H1 (cell line): ENCODE measurements around the gene ZCCHC17. TPM values are rescaled to one million over a fixed set of nuclear protein-coding genes. Genes with fewer than 3 reads are reported as not detected.

Experiments used
- ASH2L ChIP-seq: fragments of 200-600, 300-600 bp; sonication (generic); IDR thresholded peaks from one replicate; pipeline ENCODE4 v1.7.1; 2017; ENCODE audit warnings: low read length
- EP300 ChIP-seq, 2 experiments: IDR thresholded peaks; 1 replicate in 1 of 2; 2 replicates in 1 of 2; pipeline ENCODE4 v1.6.1; 2011 to 2012; ENCODE audit warnings: low read depth in 2 of 2, low read length in 2 of 2, mild to moderate bottlenecking in 2 of 2, borderline replicate concordance in 1 of 2, inconsistent platforms in 1 of 2, moderate library complexity in 1 of 2
- POLR2A ChIP-seq, 2 experiments: IDR thresholded peaks; 1 replicate in 1 of 2; 2 replicates in 1 of 2; pipeline ENCODE4 v1.6.1; 2011; ENCODE audit warnings: low read depth in 2 of 2, low read length in 2 of 2, mild to moderate bottlenecking in 2 of 2; ENCODE audit errors: control extremely low read depth in 1 of 2
- RAD21 ChIP-seq, 2 experiments: IDR thresholded peaks in 1 of 2; conservative IDR thresholded peaks in 1 of 2; 2 replicates each; pipeline ENCODE4 v1.6.1; 2011; ENCODE audit warnings: low read depth in 2 of 2, low read length in 2 of 2, improper control_type of control experiment in 1 of 2, inconsistent platforms in 1 of 2, mild to moderate bottlenecking in 1 of 2, moderate library complexity in 1 of 2
- SIRT6 ChIP-seq: IDR thresholded peaks from one replicate; pipeline ENCODE4 v1.7.1; 2012; ENCODE audit warnings: low read length, inconsistent platforms
- polyA plus RNA-seq, 7 experiments: library from polyadenylated mRNA; depleted of rRNA in 3 of 7; stranded (reverse) in 5 of 7; unstranded in 2 of 7; fragments of >200 nt in 5 of 7; fragments of 200-250 nt in 2 of 7; gene quantifications; 1 replicate in 5 of 7; 2 replicates in 1 of 7; 4 replicates in 1 of 7; pipeline versions ENCODE4 v1.2.1 to v1.2.3, GENCODE V29; 2011 to 2013; ENCODE audit warnings: missing spikeins in 2 of 7, mixed read lengths in 2 of 7
- total RNA-seq: library from RNA; stranded (reverse); fragmentation: NEBNext Ultra II Directional; extraction: Animal tissue kit (Norgen Biotek cat#: 25700); gene quantifications from 2 replicates; pipeline ENCODE4 v1.2.1, GENCODE V29; 2021

The ZCCHC17 gene
- total and polyA plus RNA-seq, 2 of the 8 experiments (the other 6 are each of a cell fraction or from before 2014, with no cell fraction given) = 51.6 to 59.3 TPM

DNA sequence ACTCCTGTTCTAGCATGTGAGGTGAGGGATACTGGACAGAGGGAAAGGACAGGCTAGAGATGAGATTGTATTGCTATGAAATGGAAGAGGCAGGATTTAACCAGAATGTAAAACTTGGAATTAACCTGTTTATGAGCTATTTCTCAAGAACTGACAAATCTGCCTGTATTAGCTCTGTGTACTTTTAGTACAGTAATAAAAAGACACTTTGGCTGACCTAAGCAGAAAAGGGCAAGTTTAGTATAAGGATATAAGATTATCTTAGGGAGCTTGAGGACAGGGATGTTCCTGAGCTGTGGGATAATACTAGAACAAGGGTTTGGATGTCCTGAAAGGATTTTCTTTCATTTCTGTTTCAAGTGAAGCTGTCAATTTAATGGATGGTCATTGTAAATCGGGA is 11.2 kb downstream of the ZCCHC17 start (continued):
- TF ChIP-seq RAD21 (IDR thresholded peaks at IDR 0.05 in 1 of 2, conservative IDR thresholded peaks at IDR 0.05 in 1 of 2; ENCODE audit: low read depth in 2 of 2, low read length in 2 of 2) = no peak
- TF ChIP-seq SIRT6 = no peak
- TF ChIP-seq ASH2L = no peak
- no peak for TF ChIP-seq POLR2A (IDR thresholded peaks at IDR 0.05; ENCODE audit: control extremely low read depth in 1 of 2, low read depth in 2 of 2, low read length in 2 of 2)
- no peak for TF ChIP-seq EP300 (IDR thresholded peaks at IDR 0.05; ENCODE audit: borderline replicate concordance in 1 of 2, low read depth in 2 of 2, low read length in 2 of 2)
